Glomerular endothelial cell (primary cell): ENCODE results near the gene TNFRSF18. TPM values are rescaled to one million over a fixed set of nuclear protein-coding genes. Genes with fewer than 3 reads are reported as not detected.

Experiments
- DNase-seq: peaks from one replicate; pipeline ENCODE4 v3.0.0-alpha.2; 2011; ENCODE audit warnings: low read depth, low spot score; ENCODE audit errors: extremely low read depth
- total RNA-seq: library from RNA; depleted of rRNA; stranded (reverse); fragments of >200 nt; gene quantifications from 2 replicates; pipeline ENCODE4 v1.2.3, GENCODE V29; 2015

Gene TNFRSF18
- total RNA-seq, 1 donor from 2014 or later, result 0.58 TPM

DNA sequence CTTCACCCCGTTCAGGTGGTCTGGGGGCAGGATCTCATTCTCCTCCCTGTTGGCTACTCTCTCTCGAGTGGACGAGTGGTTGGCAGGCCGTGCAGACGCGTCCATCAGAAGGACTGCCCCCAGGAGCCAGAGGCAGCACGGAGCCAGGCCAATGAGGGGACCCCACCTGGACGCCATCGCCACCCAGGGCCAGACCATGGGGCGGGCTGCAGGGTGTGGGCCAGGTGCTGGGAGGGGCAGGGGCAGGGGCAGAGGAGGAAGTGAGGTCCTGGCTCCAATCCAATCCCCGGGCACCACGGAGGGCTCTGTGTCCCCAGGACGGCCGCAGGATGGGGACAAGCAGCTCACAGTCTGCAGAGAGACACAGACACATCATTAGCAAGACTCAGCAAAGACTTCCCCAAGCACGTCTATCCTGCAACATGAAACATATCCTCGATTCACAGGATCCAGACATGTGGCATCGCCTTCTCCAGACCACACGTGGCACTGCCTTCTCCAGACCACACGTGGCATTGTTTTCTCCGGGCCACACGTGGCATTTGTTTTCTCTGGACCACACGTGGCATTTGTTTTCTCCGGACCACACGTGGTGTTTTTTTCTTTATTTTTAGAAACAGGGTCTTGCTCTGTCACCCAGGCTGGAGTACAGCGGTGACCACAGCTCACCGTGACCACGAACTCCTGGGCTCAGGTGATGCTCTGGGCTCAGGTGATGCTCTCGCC lies 22.4 kb upstream of the TNFRSF18 start:
- no peak for DNase-seq

DNA sequence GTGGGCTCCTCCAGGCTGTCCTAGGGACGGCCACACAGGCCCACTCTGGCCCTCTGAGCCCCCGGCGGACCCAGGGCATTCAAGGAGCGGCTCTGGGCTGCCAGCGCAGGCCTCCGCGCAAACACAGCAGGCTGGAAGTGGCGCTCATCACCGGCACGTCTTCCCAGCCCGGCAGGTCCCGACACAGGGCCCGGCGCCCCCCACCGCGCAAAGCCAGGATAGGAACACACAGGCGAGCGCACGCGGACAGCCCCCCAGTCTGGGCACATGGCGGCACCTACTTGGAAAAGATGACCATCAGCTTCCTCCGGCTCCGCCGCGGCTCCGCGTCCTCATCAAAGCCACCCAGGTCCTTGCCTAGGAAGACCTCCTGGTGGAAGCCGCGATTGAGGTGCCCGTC lies 21.8 kb upstream of the TNFRSF18 start:
- DNase-seq, result no peak

DNA sequence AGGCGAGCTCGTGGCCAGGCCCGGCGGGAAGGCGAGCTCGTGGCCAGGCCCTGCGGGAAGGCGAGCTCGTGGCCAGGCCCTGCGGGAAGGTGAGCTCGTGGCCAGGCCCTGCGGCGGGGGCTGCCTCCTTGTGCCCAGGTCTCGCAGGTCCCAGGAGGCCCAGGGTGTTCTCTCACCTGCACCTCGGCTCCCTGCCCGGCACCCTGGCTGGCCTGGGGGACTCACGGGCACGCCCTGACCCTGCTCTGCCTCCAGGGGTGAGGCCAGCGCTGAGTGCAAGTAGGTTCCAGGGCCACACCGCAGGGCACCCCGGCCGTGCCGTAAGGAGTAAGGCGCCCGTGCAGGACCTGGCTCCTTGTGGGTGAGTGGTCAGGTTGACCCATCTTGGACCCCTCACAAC lies 21.0 kb upstream of the TNFRSF18 start:
- no peak for DNase-seq

DNA sequence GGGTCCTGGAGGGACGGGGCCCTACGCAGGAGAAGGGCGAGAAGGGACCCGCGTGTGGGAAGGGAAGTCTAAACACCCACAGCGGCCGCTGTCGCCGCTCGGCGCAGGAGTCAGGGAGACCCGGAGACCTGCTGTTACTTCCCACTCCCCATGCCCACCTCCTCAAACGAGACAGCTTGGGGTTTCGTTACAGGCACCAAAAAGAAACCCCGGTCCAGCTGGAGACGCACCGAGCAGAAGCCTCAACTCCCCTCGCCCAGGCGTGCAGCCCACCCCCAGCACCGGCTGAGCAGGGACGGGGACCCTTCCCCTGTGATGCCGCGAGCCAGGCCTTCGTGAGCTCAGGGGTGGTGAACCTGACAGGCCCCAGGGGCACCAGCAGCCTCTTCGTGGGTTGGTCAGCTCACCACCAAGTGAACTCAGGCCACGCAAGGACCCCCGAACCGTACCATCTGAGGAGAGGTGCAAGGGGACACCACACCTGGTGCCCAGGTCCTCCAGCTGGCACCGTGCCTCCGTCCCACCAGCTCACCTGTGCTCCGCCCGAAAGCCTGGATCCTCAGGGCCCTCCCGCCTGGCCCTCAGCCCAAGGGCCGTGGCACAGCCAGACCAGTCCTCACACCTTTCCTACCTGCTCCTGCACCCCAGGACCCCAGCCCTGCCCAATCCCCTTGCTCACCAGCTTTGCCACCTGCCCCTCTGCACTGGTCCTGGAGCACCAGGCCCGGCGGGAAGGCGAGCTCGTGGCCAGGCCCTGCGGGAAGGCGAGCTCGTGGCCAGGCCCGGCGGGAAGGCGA lies 20.4 kb upstream of the TNFRSF18 start:
- DNase-seq, result no peak

DNA sequence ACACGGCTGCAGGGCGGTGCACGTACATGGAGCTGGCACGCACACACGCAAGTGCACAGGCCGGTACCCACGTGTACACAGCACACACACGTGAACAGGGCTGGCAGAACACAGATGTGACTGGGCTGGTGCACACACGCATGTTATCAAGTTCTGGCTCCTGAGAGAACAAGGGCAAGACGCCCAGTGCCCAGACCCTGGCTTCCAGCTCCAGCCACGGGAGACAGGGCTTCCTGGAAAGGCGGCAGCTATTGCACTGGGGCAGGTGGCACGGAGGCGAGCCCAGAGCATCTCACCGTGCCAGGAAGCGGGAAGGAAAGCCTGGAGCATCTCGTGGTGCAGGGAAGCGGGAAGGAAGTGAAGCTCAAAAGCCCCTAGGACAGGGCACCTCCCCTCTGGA lies 19.5 kb upstream of the TNFRSF18 start:
- DNase-seq, result no peak

DNA sequence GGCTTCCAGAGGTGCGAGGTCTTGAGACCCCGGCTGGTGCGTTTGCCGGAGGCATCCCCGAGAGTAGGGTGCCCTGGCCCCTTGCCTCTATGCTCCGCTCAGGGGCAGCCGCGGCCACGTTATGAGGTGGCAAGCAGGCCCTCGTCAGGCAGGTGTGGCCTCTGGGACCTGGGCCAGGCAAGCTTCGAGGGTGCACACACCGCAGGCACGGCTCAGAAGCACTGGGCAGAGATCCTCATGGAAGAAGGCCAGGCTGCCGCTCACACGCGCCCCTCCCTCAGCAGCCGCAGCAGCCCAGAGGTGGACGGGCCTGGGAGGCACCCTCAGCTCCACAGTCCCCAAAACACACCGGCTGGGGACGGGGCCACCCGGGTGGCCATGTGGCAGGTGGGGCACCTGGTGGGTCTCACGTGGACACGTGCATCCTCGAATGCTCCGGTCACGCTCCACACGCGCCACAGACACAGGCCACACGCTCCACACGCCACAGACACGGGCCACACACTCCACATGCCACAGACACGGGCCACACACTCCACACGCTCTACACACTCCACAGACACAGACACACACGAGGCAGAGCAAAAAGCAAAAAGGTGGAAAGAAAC lies 18.9 kb upstream of the TNFRSF18 start:
- DNase-seq, result no peak

DNA sequence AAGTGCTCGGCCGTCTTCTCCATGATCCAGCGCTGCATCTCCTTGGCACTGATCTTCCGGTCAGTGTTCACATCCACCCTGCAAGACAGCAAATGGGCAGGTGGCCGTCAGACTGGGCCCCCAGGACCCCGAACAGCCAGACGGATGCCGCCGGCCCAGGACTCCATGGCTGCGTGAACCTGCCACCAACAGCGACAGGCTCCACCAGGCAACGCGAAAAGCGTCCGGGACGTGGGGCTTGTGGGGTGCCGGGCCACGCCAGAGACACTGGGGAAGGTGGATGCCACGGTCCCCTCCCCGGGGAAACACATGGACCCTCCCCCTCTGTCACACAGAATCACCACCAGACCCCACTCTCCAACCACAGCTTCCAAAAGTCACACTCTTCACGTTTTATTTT lies 17.5 kb upstream of the TNFRSF18 start:
- no peak for DNase-seq

DNA sequence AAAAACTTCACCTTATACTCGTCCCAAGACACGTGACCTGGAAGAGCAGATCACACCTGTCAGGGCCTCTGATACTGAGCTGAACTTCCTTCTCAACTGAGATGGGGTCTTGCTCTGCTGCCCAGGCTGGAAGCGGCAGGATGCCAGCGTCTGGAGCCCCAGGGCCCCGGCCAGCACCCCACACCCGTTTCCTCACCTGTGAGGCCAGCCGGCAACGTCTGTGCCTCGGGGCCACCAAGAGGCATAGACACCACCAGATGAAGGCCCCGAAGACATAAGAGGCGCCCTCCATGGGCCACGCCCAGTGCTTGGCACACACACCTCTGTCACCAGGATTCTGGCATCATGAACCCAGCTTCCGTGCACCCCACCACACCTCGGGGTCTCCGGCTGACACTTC lies 16.9 kb upstream of the TNFRSF18 start:
- no peak for DNase-seq

DNA sequence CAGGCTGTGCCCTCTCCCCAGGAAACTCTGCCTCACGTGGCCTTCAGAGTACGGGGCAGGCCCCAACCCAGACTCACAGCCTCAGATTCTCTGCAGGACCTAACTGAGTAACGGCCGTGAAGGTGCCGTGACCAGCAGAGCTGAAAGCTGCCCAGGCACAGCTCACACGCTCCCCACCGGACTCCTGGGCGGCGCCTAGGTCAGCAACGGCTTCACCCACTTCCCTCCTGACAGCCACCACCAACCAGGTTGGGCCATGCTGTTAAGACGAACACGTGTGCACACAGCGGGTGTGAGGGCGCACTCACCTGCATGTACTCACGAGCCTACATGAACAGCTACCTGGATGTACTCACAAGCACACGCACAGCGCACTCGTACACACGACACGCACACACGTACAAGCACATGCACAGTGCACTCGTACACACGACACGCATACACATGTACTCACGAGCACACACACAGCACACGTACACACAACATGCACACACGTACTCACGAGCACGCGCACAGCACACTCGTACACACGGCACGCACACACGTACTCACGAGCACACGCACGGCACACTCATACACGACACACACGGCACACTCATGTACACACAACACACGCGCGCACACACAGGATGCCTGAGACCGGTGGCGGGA lies 16.3 kb upstream of the TNFRSF18 start:
- DNase-seq, result no peak

DNA sequence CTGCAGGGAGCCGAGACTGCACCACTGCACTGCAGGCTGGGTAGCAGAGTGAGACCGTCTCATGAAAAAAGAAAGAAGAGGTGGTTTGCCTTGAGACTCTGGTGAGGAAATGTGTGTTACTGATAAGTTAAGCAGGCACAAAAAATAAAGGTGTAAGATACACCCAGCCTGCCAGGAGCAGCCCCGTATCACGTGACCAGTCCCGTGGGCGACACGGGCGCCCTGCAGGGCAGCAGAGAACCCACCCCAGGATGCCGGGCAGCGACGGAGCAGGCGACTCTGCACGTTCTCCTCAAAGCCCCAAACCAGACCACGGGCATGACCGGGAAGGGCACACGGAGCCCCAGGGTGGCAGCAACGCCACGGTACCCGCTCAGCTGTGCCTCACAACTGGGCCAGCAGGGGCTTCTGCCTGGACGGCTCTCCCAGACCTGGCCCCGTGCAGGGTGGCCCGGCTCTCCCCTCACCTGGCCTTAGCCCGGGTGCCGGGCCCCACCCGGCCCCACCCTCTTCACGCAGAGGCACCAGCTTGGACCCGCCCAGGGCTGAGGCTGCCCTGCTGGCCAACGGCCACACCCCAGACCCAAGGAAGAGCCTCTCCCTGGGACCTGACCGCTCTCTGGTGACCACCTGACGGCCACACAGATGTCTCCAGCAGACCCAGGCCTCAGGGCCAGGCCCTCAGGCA lies 15.6 kb upstream of the TNFRSF18 start:
- no peak for DNase-seq

DNA sequence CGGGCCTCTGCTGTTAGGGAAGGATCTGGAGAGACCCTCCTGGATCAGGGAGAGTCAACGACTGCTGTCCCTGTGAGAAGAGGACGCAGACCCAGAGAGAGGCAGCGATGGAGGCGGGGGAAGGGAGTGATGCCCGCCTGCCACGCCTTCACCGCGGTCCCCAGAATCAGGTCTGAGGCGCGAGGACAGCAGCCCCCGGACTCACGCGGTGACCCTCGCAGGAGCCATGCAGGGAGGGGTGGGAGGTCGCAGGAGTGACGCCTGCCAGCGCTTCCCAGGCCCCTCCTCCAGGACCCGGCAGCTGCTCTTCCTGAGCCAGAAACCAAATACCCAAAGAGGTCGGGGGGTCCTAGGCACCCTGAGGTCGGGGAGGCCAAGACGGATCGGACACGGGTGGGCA lies 13.8 kb upstream of the TNFRSF18 start:
- DNase-seq, result no peak

DNA sequence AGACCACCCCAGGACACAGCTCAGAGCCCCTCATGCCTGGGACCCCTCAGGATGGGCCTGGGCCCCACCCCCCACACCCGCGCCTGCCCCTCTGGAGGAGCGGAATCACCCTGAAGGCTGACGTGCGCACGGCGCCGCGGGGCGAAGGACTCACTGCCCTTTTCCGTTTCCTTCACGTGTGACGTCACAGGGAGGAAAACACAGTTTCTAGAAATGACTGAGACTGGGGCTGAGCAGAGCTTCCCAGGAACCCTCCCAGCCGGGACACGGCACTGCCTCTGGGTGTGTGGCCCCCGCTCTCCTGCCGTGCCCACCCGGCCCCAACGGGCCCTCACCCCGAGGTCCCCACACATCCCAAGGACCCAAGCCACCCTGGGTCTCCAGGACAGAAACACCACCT lies 12.9 kb upstream of the TNFRSF18 start:
- no peak for DNase-seq

DNA sequence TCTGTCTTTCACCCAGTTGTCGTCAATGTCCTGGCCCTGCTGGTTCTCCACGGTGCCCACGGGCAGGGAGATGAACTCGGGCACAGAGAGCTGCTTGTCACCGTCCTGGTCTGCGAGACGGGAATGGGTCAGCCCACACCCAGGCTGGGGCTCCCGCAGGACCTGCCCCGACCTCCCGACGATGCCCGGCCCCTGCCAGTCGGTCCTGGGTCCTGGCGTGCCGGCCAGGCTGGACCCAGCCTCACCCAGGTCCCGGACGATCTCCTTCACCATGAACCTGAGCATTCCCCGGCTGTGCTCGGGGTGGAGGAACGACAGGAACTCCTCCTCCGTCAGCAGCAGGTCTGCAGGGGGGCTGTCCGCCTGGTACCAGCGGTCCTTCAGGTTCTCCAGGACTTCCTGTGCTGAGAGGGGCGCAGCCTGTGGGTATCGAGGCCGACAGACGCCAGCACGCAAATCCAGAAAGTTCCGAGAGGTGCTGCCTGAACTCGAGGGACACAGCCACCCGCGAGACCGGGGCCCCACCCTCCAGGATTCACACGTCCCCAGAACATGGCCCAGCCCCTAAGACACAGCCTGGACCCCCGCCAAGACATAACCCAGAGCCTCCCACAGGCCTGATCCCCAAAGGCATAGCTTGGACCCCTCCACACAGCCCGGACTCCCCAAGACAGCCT lies 12.3 kb upstream of the TNFRSF18 start:
- DNase-seq, result no peak

DNA sequence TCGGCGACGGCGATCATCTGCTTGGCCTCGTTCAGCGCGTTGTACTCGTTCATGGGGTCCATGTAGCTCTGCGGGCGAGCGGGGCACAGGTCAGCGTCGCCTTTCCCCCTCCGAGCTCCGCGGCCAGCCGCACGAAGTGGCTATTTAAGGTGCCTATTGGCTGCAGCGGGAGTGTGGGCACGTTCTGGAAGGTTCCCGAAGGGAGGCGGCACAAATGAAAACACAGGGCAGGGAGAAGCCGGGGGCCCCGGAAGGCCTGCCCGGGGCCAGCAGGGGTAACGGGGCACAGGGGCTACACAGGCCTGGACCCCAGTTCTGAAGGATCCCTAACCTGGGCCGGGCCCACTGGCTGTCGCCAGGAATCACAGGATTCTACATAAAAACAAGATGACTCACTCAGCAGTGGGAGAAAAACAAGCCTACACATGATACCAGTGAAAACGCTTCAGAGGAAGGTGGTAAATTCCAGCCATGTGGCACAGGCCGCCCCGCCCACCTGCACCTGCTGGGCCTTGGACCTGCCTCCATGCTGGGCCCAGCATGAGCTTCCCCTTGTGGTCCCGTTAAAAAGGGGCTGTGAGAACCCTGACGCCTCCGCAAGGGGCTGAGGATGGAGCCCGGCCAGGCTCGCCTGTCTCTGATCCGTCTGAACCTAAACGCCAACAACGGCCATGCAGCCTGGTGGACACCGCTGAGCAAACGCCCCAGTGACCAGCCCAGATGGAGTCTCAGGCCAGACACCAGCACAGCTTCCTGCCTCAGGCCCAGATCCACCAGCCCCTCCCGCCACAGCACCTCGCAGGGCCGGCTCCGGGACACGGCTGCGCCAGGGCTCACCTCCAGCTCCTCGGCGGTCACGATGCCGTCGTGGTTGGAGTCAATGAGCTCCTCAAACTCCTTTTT lies 11.5 kb upstream of the TNFRSF18 start:
- no peak for DNase-seq

DNA sequence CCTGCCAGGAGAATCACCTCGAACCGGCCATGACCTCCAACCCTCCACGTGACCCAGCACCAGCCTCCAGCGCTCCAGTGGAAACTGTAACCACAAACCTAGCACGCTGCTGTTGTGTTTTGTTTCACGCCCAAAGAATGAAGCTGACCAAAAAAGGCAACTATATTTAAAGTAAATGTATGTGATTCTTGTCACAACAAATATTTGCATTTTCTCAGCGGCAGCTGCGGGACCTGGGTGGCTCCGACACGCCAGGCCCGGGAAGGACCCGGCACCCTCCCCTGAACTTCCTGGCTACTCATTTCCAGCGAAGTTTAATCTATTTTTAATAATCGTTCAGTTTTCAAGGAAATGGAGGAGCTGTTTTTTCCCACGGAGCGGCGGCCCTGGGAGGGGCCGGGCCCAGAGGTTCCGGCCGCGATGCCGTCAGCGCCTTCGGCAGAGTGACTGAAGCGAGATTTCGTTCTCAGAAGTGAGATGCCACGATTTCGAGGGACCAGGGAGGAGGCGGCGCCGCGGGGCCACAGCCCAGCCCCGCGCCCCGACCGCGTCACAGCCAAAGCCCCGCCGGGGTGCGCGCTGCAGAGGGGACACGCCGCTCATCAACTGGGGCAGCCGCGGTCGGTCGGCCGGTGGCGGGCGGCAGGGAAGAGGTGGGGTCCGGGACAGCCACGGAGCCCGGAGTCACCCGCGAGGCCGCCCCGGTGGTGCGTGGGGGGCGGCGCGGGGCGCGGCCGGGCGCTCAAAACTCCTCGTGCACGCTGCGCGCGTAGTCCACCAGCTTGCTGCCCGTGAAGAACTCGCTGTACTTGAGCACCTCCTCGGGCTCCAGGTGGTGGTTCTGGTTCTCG lies 10.6 kb upstream of the TNFRSF18 start:
- DNase-seq, result no peak

DNA sequence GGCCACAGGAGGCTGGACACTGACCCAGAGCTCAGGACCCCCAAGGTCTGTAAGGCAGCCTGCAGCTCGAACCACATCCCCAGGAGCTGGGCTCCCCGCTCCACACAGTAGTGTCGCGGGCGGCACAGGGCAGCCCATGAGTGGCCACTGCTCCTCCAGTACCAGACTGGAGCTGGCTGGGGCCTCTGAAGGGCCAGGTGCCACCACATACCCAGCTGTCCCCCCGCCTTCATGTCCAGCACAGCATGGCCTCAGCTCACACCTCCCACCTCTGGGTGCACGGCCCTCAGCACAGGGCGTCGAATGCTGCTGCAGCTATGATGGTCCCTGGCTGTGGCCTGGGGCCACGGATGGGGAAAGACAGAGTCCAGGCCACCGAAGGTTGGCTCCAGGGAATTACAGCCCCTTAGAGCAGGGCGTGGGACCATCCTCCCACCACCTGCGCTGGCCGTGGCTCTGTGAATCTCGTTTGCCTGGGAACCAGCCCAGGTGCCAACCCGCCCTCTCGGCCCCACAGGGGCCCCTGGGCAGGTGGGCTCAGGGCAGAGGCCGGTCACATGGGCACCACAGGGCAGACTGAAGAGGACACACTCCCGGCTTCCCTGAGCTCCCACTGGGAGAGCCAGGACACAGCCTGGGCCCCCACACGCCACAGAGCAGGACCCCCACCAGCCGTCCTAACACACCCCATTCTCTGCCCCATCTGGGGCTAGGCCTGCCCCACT lies 9.7 kb upstream of the TNFRSF18 start:
- DNase-seq, result no peak

DNA sequence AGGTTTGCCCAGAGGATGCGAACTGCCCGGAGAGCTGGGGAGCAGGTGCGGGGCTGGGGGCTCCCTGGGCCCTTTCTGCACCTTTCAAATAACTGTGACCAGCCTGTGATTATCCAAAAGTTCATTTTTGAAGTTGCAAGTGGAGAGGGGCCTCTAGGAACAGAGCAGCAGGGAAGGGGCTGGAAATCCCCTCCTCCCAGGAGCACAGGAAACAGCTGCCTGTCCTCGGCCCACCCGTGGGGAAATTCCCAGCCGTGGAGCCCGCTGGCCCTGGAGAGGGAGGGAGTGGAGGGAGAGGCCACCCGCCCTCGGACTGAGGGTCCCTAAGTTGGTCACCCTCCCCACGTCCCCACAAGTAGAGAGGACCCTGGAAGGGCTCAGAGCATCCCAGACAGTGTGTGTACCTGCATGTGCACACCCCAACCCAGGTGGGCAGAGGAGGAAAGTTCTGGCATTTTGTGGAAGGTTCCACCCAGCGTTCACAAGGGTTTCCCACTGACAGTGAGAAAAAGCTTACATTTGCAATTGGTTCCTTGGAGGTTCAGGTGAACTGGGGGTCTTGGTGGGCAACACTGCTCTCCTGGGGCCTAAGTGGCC lies 8.8 kb upstream of the TNFRSF18 start:
- DNase-seq, result no peak
